Measurements from ENCODE around the gene DGKB.

The DGKB gene

GRCh38 chr7:14690486-14690885, 212.1 kb downstream of the DGKB start:
- DNase-seq (ENCODE audit: low read depth in 3 of 3, low spot score in 1 of 3) = no peak

GRCh38 chr7:14690075-14690474, 212.5 kb downstream of the DGKB start:
- no peak for DNase-seq (ENCODE audit: low read depth in 3 of 3, low spot score in 1 of 3)

GRCh38 chr7:14688208-14688607, 214.3 kb downstream of the DGKB start:
- no peak for DNase-seq (ENCODE audit: low read depth in 3 of 3, low spot score in 1 of 3)

- DNase-seq (ENCODE audit: low read depth in 3 of 3, low spot score in 1 of 3) = no peak
These were observed 214.8 kb downstream of the DGKB start for GRCh38 chr7:14687777-14688176.

GRCh38 chr7:14687241-14687640, 215.3 kb downstream of the DGKB start:
- DNase-seq (ENCODE audit: low read depth in 3 of 3, low spot score in 1 of 3) = no peak

GRCh38 chr7:14685167-14685566, 217.4 kb downstream of the DGKB start:
- no peak for DNase-seq (ENCODE audit: low read depth in 3 of 3, low spot score in 1 of 3)

- DNase-seq (ENCODE audit: low read depth in 3 of 3, low spot score in 1 of 3) = no peak
These were observed 219.6 kb downstream of the DGKB start for GRCh38 chr7:14682910-14683465.

- DNase-seq (ENCODE audit: low read depth in 3 of 3, low spot score in 1 of 3) = no peak
These were observed 225.7 kb downstream of the DGKB start for GRCh38 chr7:14676896-14677295.

- no peak for DNase-seq (ENCODE audit: low read depth in 3 of 3, low spot score in 1 of 3)
These were observed 229.3 kb downstream of the DGKB start for GRCh38 chr7:14673202-14673601.

GRCh38 chr7:14666913-14667312, 235.6 kb downstream of the DGKB start:
- no peak for DNase-seq (ENCODE audit: low read depth in 3 of 3, low spot score in 1 of 3)

GRCh38 chr7:14666304-14666703, 236.2 kb downstream of the DGKB start:
- no peak for DNase-seq (ENCODE audit: low read depth in 3 of 3, low spot score in 1 of 3)

GRCh38 chr7:14639801-14640200, 262.8 kb downstream of the DGKB start:
- DNase-seq (ENCODE audit: low read depth in 3 of 3, low spot score in 1 of 3) = no peak

- no peak for DNase-seq (ENCODE audit: low read depth in 3 of 3, low spot score in 1 of 3)
These were observed 263.2 kb downstream of the DGKB start for GRCh38 chr7:14639329-14639728.

- DNase-seq (ENCODE audit: low read depth in 3 of 3, low spot score in 1 of 3) = no peak
These were observed 264.6 kb downstream of the DGKB start for GRCh38 chr7:14637968-14638367.

GRCh38 chr7:14635955-14636354, 266.6 kb downstream of the DGKB start:
- no peak for DNase-seq (ENCODE audit: low read depth in 3 of 3, low spot score in 1 of 3)

GRCh38 chr7:14630048-14630447, 272.5 kb downstream of the DGKB start:
- DNase-seq (ENCODE audit: low read depth in 3 of 3, low spot score in 1 of 3) = no peak

- no peak for DNase-seq (ENCODE audit: low read depth in 3 of 3, low spot score in 1 of 3)
These were observed 274.0 kb downstream of the DGKB start for GRCh38 chr7:14628516-14628915.

GRCh38 chr7:14626076-14626475, 276.5 kb downstream of the DGKB start:
- DNase-seq (ENCODE audit: low read depth in 3 of 3, low spot score in 1 of 3) = no peak

- DNase-seq (ENCODE audit: low read depth in 3 of 3, low spot score in 1 of 3) = no peak
These were observed 280.0 kb downstream of the DGKB start for GRCh38 chr7:14622559-14622958.

- no peak for DNase-seq (ENCODE audit: low read depth in 3 of 3, low spot score in 1 of 3)
These were observed 296.4 kb downstream of the DGKB start for GRCh38 chr7:14606101-14606500.

- no peak for DNase-seq (ENCODE audit: low read depth in 3 of 3, low spot score in 1 of 3)
These were observed 297.9 kb downstream of the DGKB start for GRCh38 chr7:14604606-14605005.

GRCh38 chr7:14602851-14603250, 299.7 kb downstream of the DGKB start:
- no peak for DNase-seq (ENCODE audit: low read depth in 3 of 3, low spot score in 1 of 3)

GRCh38 chr7:14600766-14601367, 301.7 kb downstream of the DGKB start:
- DNase-seq (ENCODE audit: low read depth in 3 of 3, low spot score in 1 of 3) = no peak

All from stimulated activated CD4-positive, alpha-beta T cell treated with anti-CD3 and anti-CD28 coated beads, TNF-alpha, amount 100 ng/mL, for 1 hour (primary cell).